Measurements from ENCODE around the gene HNRNPD.
A peak's percentile ranks its signal among the peaks of the same experiment; 100 is the strongest.
"Not testable (repeated sequence)": the region's sequence is repeated elsewhere in the genome, so short reads cannot be mapped to it uniquely, and the experiment has no call there.

Gene HNRNPD

DNA sequence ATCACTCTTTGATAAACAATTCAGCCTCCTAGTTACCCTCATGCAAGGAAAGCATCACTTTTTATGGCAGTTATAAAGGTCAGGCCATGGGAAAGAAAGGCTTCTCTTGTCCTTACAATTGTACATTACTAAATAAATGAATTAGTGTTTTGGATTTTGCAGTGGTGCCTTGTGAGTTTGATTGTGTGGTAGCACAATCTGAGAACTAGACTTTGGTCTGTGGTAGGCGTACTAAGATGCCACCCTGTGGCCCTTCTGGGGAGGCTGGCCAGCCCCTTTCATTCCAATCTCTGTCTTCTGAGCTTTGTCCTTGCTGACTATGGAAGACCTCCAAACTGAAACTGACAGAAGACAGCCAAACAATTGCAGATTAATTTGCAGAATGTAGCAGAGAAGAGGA, 14.6 kb upstream of the HNRNPD start:
- Histone ChIP-seq H3K36me3 (no peaks in the 10 kb centered on the region), H3K27ac (no peak overlapping the region), H3K27me3 (ENCODE audit: insufficient read depth, low read depth, severe bottlenecking) (no peaks in the 10 kb centered on the region), H3K4me3 (ENCODE audit: low read depth, low read length) (no peak overlapping the region), H3K9me3 (ENCODE audit: severe bottlenecking) (no peaks in the 10 kb centered on the region)
- DNase-seq, result no peak
- TF ChIP-seq, protein P1, sequence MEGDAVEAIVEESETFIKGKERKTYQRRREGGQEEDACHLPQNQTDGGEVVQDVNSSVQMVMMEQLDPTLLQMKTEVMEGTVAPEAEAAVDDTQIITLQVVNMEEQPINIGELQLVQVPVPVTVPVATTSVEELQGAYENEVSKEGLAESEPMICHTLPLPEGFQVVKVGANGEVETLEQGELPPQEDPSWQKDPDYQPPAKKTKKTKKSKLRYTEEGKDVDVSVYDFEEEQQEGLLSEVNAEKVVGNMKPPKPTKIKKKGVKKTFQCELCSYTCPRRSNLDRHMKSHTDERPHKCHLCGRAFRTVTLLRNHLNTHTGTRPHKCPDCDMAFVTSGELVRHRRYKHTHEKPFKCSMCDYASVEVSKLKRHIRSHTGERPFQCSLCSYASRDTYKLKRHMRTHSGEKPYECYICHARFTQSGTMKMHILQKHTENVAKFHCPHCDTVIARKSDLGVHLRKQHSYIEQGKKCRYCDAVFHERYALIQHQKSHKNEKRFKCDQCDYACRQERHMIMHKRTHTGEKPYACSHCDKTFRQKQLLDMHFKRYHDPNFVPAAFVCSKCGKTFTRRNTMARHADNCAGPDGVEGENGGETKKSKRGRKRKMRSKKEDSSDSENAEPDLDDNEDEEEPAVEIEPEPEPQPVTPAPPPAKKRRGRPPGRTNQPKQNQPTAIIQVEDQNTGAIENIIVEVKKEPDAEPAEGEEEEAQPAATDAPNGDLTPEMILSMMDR (IDR thresholded peaks at IDR 0.05; ENCODE audit: low read depth, low read length), result peak; percentile 30; the same call in 1 of the 2 replicates

- not testable (repeated sequence) for DNase-seq; H3K4me3 ChIP-seq (ENCODE audit: low read depth, low read length)
Observed at GRCh38 chr4:82386312-82386711, 12.5 kb upstream of the HNRNPD start.

DNA sequence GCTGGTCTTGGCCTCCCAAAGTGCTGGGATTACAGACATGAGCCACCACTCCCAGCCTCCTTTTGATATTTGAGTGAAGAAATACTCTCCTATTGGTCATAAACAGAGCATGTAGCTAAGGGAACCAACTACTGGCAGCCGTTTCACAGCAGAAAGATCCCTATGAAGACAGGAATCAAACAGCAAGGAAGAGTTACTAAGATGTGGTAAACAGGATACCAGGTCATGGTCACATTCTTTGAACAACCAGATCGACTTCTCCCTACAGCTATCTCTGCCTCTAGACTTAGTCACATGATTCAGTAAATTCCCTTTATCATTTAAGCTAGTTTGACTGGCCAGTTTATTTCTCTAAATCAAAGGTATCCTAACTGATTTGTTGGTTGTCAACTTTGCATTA, 9.0 kb upstream of the HNRNPD start:
- Histone ChIP-seq H3K36me3 (peaks cover 8% of the 10 kb centered on the region; the same call in 1 of the 2 replicates), H3K27me3 (ENCODE audit: insufficient read depth, low read depth, severe bottlenecking) (no peaks in the 10 kb centered on the region), H3K4me3 (ENCODE audit: low read depth, low read length) (no peak overlapping the region), H3K27ac (no peak overlapping the region), H3K9me3 (ENCODE audit: severe bottlenecking) (no peaks in the 10 kb centered on the region)
- TF ChIP-seq, protein P1 (IDR thresholded peaks at IDR 0.05; ENCODE audit: low read depth, low read length), result no peak
- DNase-seq, result no peak

More at GRCh38 chr4:82386312-82386711, 12.5 kb upstream of the HNRNPD start:
- H3K27me3 ChIP-seq (ENCODE audit: insufficient read depth, low read depth, severe bottlenecking); H3K36me3 ChIP-seq; H3K27ac ChIP-seq; H3K9me3 ChIP-seq (ENCODE audit: severe bottlenecking): not testable (repeated sequence)

- Histone ChIP-seq H3K36me3 (peaks cover 15% of the 10 kb centered on the region), H3K9me3 (ENCODE audit: severe bottlenecking) (no peaks in the 10 kb centered on the region), H3K4me3 (ENCODE audit: low read depth, low read length) (no peak overlapping the region)
Observed at GRCh38 chr4:82381661-82382296, 8.0 kb upstream of the HNRNPD start.

DNA sequence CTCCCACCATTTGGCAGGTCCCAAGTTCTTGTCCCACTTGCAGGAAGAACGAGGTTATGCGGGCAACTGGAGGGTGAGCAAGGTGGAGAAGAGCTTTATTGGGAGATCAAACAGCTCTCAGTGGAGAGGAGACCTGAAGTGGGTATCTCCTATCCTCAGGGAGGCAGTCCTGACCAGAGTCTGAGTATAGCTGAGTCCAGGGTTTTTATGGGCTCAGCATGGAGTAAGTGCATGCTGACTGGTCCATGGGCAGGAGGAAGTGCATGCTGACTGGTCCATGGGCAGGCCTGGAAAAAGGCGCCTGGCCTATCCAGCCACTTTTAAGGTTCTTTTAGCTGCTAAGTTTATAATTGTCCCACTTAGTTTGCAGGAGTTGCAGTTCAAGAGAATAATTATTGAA, 7.4 kb upstream of the HNRNPD start:
- Histone ChIP-seq H3K36me3 (peaks cover 18% of the 10 kb centered on the region), H3K27ac (no peak overlapping the region), H3K4me3 (ENCODE audit: low read depth, low read length) (no peak overlapping the region), H3K27me3 (ENCODE audit: insufficient read depth, low read depth, severe bottlenecking) (no peaks in the 10 kb centered on the region), H3K9me3 (ENCODE audit: severe bottlenecking) (no peaks in the 10 kb centered on the region)
- no peak for DNase-seq
- TF ChIP-seq, protein P1 (IDR thresholded peaks at IDR 0.05; ENCODE audit: low read depth, low read length), result no peak

More at GRCh38 chr4:82381661-82382296, 8.0 kb upstream of the HNRNPD start:
- no peak overlapping the region for H3K27ac ChIP-seq
- no peaks in the 10 kb centered on the region for H3K27me3 ChIP-seq (ENCODE audit: insufficient read depth, low read depth, severe bottlenecking)
- no peak for DNase-seq
- TF ChIP-seq, protein P1 (IDR thresholded peaks at IDR 0.05; ENCODE audit: low read depth, low read length), result no peak

DNA sequence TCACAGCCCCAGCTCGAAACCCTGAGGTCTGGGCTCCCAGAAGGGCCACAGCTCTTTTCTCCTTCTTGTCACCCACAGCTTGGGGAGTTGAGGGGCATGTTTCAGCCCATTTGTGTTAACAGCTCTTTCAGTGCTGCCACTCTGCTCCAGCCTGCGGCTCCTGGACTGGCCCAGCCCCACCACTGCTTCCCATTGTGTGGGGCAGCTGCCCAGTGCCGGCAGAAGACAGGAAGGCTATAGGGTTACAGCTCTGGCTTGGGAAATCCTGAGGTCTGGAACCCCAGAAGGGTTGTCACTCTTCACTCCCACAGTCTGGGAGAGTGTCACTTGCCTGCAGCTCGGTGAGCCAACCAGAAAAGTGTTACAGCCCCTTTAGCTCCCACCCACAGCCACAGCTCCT, 7.0 kb upstream of the HNRNPD start:
- TF ChIP-seq, protein P1 (IDR thresholded peaks at IDR 0.05; ENCODE audit: low read depth, low read length), result no peak
- Histone ChIP-seq H3K9me3 (ENCODE audit: severe bottlenecking) (no peaks in the 10 kb centered on the region), H3K27ac (no peak overlapping the region), H3K4me3 (ENCODE audit: low read depth, low read length) (no peak overlapping the region), H3K36me3 (peaks cover 21% of the 10 kb centered on the region), H3K27me3 (ENCODE audit: insufficient read depth, low read depth, severe bottlenecking) (no peaks in the 10 kb centered on the region)
- DNase-seq, result no peak

All from WERI-Rb-1 (cell line).